Activated T-cell treated with anti-CD3 and anti-CD28 coated beads, Interleukin-2, amount 50 U/mL, for 1 hour (primary cell): ENCODE data around the gene ZNF32.
"Not testable (repeated sequence)": the region's sequence is repeated elsewhere in the genome, so short reads cannot be mapped to it uniquely, and the experiment has no call there.

Experiments
- DNase-seq: peaks from one replicate; pipeline ENCODE4 v3.0.0-alpha.2; 2020

Gene ZNF32

GRCh38 chr10:43679509-43679908 is 30.8 kb upstream of the ZNF32 start:
- DNase-seq, result no peak

DNA sequence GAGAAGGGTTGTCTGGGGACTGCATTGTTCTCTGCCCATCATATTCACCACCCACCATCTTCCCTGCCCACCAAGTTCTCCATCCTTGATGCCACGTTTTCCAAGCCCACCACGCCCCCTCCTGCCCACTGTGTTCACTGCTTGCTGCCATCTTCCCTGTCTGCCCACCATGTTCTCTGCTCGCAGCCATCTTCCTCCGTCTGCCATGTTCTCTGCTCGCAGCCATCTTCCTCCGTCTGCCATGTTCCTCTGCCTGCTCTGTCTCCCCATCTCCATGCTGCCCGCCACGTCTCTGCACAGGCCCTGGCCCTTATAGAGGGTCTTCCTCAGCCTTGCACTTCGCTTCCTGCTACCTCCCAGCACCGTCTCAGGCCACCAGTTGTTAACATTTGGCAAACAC is 30.0 kb upstream of the ZNF32 start:
- no peak for DNase-seq

GRCh38 chr10:43676901-43677300 is 28.2 kb upstream of the ZNF32 start:
- DNase-seq, result no peak

DNA sequence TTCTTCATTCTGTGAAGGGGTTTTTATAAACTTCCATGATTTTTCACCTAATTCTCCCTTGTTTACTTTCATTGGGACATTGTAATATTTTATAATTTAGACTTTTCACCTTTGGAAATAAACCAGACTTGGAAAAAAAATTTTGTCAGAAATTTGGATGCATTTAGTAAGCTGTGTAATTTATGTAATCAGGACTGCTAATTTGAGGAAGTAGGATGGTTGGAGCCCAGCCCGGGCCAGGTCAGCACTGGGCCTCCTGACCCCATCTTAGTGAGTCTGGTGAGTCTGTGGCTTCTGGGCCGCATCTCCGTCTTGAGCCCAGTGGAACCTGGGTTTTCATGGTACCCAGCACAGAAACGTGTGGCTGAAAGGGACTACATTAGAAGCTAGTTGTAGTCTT is 27.6 kb upstream of the ZNF32 start:
- DNase-seq, result no peak

GRCh38 chr10:43674553-43675210 is 26.0 kb upstream of the ZNF32 start:
- DNase-seq, result no peak

GRCh38 chr10:43673471-43673870 is 24.8 kb upstream of the ZNF32 start:
- no peak for DNase-seq

- DNase-seq, result peak; percentile 35
These were observed 23.2 kb upstream of the ZNF32 start for GRCh38 chr10:43671659-43672531.

DNA sequence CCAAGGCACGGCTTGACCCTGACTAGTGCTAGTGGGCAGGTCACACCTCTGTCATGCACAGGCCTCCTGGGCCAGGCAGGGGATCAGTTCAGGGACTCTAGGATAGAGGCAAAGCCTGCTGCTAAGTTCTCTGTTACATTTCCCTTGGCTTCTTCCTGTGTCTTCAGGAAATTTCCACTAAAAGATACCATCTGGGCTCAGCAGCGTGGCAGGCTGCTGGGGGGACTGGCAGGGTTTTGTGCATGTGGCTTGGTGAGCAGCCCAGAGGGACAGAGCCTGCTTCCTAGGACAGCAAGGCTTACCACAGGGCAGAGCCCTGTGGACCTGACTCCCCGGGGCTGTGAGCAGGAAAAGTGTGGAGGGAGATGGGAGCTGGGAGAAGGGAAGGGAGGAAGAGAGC is 20.7 kb upstream of the ZNF32 start:
- no peak for DNase-seq

- DNase-seq, result no peak
These were observed 19.2 kb upstream of the ZNF32 start for GRCh38 chr10:43667761-43668386.

DNA sequence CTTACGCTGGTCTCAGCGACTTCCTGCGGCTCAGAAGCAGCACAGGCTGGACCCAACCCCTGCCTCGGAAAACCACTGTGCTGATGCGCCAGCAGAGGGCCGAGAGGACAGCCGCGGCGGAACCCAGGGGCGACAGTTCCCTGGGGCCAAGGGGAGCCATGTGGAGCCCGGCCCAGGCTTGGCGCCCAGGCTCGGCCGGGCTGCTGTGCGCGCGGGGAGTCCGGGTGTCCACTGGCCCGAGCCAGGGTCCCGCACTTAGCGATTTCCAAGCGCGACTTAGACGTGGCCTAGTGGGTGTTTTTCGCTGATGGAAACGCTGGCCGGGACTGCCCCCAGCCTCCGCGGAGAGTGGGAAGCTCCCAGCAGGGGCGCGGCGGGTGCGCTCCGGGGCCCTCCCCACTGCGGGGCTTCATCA is 18.6 kb upstream of the ZNF32 start:
- DNase-seq, result no peak

GRCh38 chr10:43666552-43666951 is 17.9 kb upstream of the ZNF32 start:
- no peak for DNase-seq

DNA sequence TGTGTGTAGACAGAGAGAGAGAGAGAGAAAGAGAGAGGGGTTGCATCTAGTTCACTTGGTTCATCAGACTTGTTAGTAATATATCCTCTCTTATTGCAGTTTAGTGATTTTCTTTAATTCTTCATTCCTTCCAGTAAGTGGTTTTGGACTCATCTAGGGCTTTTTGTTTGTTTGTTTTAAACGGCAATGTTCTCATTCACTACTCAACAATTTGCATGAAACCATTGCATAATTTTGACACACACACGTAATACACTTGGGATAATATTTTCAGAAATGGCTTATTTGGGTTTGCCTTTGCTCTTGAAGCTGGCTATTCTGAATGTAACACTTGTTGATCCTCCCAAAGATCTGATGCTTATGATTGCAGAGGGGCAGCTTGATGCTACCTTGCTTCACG is 16.4 kb upstream of the ZNF32 start:
- DNase-seq, result no peak

GRCh38 chr10:43658227-43658626 is 9.5 kb upstream of the ZNF32 start:
- DNase-seq, result no peak

- DNase-seq, result no peak
These were observed 6.6 kb upstream of the ZNF32 start for GRCh38 chr10:43655311-43655710.

DNA sequence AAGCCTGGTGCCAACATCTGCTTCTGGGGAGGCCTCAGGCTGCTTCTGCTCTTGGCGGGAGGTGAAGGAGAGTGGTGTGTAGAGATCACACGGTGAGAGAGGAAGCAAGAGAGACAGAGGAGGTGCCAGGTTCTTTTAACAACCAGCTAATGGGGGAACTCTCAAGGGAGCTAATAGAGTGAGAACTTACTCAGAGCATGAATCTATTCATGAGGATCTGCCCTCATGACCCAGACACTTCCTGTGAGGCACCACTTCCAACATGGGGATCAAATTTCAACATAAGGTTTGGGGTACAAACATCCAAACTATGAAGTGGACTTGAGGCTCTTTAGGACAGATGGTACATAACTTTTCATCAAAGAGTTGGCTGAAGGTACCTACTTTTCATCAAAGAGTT is 5.1 kb upstream of the ZNF32 start:
- DNase-seq, result no peak

DNA sequence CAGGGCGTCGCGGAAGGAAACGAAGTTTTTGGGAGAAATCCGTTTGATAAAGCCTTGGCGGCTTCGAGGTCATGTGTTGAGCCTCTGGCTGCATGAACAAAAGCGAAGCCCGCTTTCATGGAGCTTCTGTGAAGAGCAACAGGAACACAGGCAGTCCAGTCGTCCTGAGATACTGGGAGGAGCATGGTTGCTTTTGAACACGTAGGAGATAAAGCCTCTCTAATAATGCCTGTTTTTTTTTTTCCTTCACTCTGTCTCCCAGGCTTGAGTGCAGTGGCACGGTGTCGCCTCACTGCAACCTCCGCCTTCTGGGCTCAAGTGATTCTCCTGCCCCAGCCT is 473 bp upstream of the ZNF32 start:
- DNase-seq, result no peak

DNA sequence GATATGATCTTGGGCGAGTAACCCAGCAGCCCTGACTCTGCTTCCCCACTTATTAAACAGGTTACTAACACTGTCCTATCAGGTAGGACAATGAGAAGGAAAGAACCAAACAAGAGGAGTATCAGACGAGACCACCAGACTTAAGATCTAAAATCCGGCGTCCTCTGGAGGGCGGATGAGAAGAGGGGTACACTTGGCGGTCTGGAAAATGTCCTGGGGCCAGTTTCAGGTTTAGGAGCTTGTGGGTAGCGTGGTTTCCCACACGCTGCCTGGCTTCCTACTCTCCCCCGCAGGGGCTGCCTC is 635 bp downstream of the ZNF32 start:
- no peak for DNase-seq

- DNase-seq, result no peak
These were observed 1.1 kb downstream of the ZNF32 start for GRCh38 chr10:43647576-43647975.

GRCh38 chr10:43645866-43646265 is 2.8 kb downstream of the ZNF32 start:
- DNase-seq, result no peak

DNA sequence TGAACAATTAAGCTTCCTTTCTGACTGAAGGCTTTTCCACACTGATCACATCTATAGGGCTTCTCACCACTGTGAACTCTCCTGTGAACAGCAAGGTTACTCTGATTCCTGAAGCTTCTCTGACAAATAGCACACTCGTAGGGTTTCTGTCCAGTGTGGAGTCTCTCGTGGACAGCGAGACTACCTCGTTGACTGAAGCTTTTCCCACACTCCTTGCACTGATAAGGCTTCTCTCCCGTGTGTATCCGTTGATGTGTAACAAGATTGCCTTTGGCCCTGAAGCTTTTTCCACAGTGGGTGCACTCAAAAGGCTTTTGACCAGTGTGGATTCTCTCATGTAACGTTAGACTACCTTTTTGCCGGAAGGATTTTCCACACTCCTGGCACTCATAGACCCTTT is 4.4 kb downstream of the ZNF32 start:
- DNase-seq, result no peak

GRCh38 chr10:43640603-43641002 is 8.1 kb downstream of the ZNF32 start:
- no peak for DNase-seq

DNA sequence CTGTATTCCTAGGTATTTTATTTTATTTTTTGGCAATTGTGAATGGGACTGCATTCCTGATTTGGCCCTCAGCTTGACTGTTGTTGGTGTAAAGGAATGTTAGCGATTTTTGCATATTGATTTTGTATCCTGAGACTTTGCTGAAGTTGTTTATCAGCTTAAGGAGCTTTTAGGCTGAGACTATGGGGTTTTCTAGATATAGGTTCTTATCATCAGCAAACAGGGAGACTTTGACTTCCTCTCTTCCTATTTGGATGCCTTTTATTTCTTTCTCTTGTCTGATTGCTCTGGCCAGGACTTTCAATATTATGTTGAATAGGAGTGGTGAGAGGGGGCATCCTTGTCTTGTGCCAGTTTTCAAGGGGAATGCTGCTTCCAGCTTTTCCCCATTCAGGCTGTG is 12.9 kb downstream of the ZNF32 start:
- not testable (repeated sequence) for DNase-seq

- DNase-seq, result no peak
These were observed 19.7 kb downstream of the ZNF32 start for GRCh38 chr10:43628956-43629355.

GRCh38 chr10:43627942-43628341 is 20.7 kb downstream of the ZNF32 start:
- DNase-seq, result no peak
